Spinal cord (tissue), 10 donors: ENCODE measurements around the gene PPP3CA. TPM values are rescaled to one million over a fixed set of nuclear protein-coding genes. Genes with fewer than 3 reads are reported as not detected.

ENCODE experiments used
- DNase-seq, 6 donors: peaks; one replicate each; pipeline versions ENCODE4 v3.0.0 to v3.0.0-alpha.2; 2013 to 2015; ENCODE audit warnings: low spot score in 6 of 6, low read depth in 4 of 6
- H3K27ac ChIP-seq: one replicate; pipeline ENCODE4 v1.5.1; 2013; ENCODE audit warnings: low read depth, low read length, control low read depth
- H3K27me3 ChIP-seq: one replicate; pipeline ENCODE4 v1.6.1; 2013; ENCODE audit warnings: low read length; ENCODE audit not compliant: control insufficient read depth, insufficient read depth
- H3K36me3 ChIP-seq: one replicate; pipeline ENCODE4 v1.6.1; 2013; ENCODE audit warnings: low read length; ENCODE audit not compliant: control insufficient read depth, insufficient read depth
- H3K4me1 ChIP-seq: one replicate; pipeline ENCODE4 v1.6.1; 2013; ENCODE audit warnings: low read length; ENCODE audit not compliant: control insufficient read depth, insufficient read depth
- H3K4me3 ChIP-seq: one replicate; pipeline ENCODE4 v1.5.1; 2013; ENCODE audit warnings: low read depth, low read length, control low read depth
- H3K9me3 ChIP-seq: one replicate; pipeline ENCODE4 v1.6.1; 2013; ENCODE audit warnings: low read length; ENCODE audit not compliant: control insufficient read depth, insufficient read depth
- WGBS: methylation state at CpG from one replicate; pipeline ENCODE4 v1.1.5; 2013; ENCODE audit warnings: missing lambda C conversion rate; ENCODE audit not compliant: insufficient coverage; 5-methylcytosine and 5-hydroxymethylcytosine counted together
- polyA plus RNA-seq, 2 donors: library from polyadenylated mRNA; unstranded; fragments of 120-200 nt; gene quantifications; one replicate each; pipeline ENCODE4 v1.2.1, GENCODE V29; 2013; ENCODE audit not compliant: insufficient read length in 2 of 2
- total RNA-seq, 2 donors: library from RNA; depleted of rRNA in 1 of 2; stranded (reverse); fragments of 120-200 nt in 1 of 2; fragments of >200 nt in 1 of 2; gene quantifications; one replicate each; pipeline versions ENCODE4 v1.2.3 to v1.2.4, GENCODE V29; 2013 to 2014
- donor health status: healthy.

PPP3CA gene
- total and polyA plus RNA-seq, 4 donors = 43.9 to 152 (median 105) TPM

- Histone ChIP-seq H3K9me3 (no peaks in the 10 kb centered on the region), H3K36me3 (no peaks in the 10 kb centered on the region), H3K27me3 (no peaks in the 10 kb centered on the region), H3K4me1 (peaks cover 3% of the 10 kb centered on the region), H3K4me3 (no peak overlapping the region), H3K27ac (no peak overlapping the region)
- DNase-seq = no peak
- no CpG with 5 or more reads among the region's 4 CpGs for WGBS
Measured at GRCh38 chr4:101337688-101338087, 9.6 kb downstream of the PPP3CA start.

- 83% methylated on average over 3 of the region's 6 CpGs for WGBS
- H3K27me3 ChIP-seq = no peaks in the 10 kb centered on the region
- H3K9me3 ChIP-seq = no peaks in the 10 kb centered on the region
- H3K27ac ChIP-seq = no peak overlapping the region
- no peaks in the 10 kb centered on the region for H3K36me3 ChIP-seq
- no peak for DNase-seq
- peaks cover 3% of the 10 kb centered on the region for H3K4me1 ChIP-seq
- no peak overlapping the region for H3K4me3 ChIP-seq
Measured at GRCh38 chr4:101334963-101335572, 12.3 kb downstream of the PPP3CA start.

GRCh38 chr4:101332424-101332823, 14.9 kb downstream of the PPP3CA start:
- no CpG with 5 or more reads among the region's 4 CpGs for WGBS
- Histone ChIP-seq H3K4me3 (no peak overlapping the region), H3K4me1 (peaks cover 3% of the 10 kb centered on the region), H3K27me3 (no peaks in the 10 kb centered on the region), H3K36me3 (no peaks in the 10 kb centered on the region), H3K9me3 (no peaks in the 10 kb centered on the region), H3K27ac (no peak overlapping the region)
- no peak for DNase-seq

- WGBS = no CpG with 5 or more reads among the region's 1 CpG
- DNase-seq = no peak
- Histone ChIP-seq H3K27me3 (no peaks in the 10 kb centered on the region), H3K4me1 (peaks cover 2% of the 10 kb centered on the region), H3K27ac (no peak overlapping the region), H3K9me3 (no peaks in the 10 kb centered on the region), H3K4me3 (no peak overlapping the region), H3K36me3 (no peaks in the 10 kb centered on the region)
Measured at GRCh38 chr4:101331017-101331416, 16.3 kb downstream of the PPP3CA start.

- WGBS = no CpG with 5 or more reads among the region's 1 CpG
- H3K9me3 ChIP-seq = no peaks in the 10 kb centered on the region
- no peak overlapping the region for H3K27ac ChIP-seq
- no peaks in the 10 kb centered on the region for H3K27me3 ChIP-seq
- H3K36me3 ChIP-seq = no peaks in the 10 kb centered on the region
- H3K4me3 ChIP-seq = no peak overlapping the region
- DNase-seq = no peak
- H3K4me1 ChIP-seq = no peaks in the 10 kb centered on the region
Measured at GRCh38 chr4:101329592-101329991, 17.7 kb downstream of the PPP3CA start.

- Histone ChIP-seq H3K4me1 (no peaks in the 10 kb centered on the region), H3K36me3 (no peaks in the 10 kb centered on the region), H3K4me3 (no peak overlapping the region), H3K27ac (no peak overlapping the region), H3K27me3 (no peaks in the 10 kb centered on the region), H3K9me3 (no peaks in the 10 kb centered on the region)
- 86% methylated on average over 2 of the region's 4 CpGs for WGBS
- no peak for DNase-seq
Measured at GRCh38 chr4:101328063-101328602, 19.2 kb downstream of the PPP3CA start.

GRCh38 chr4:101326576-101326975, 20.8 kb downstream of the PPP3CA start:
- Histone ChIP-seq H3K27ac (no peak overlapping the region), H3K9me3 (no peaks in the 10 kb centered on the region), H3K4me1 (no peaks in the 10 kb centered on the region), H3K4me3 (no peak overlapping the region), H3K27me3 (no peaks in the 10 kb centered on the region), H3K36me3 (no peaks in the 10 kb centered on the region)
- DNase-seq = no peak
- whole genome bisulfite sequencing = 56% methylated on average over 1 of the region's 1 CpG

- no peak for DNase-seq
- no peak overlapping the region for H3K4me3 ChIP-seq
- H3K9me3 ChIP-seq = no peaks in the 10 kb centered on the region
- no peaks in the 10 kb centered on the region for H3K27me3 ChIP-seq
- WGBS = no CpG with 5 or more reads among the region's 1 CpG
- H3K4me1 ChIP-seq = no peaks in the 10 kb centered on the region
- H3K36me3 ChIP-seq = no peaks in the 10 kb centered on the region
- no peak overlapping the region for H3K27ac ChIP-seq
Measured at GRCh38 chr4:101322743-101323142, 24.6 kb downstream of the PPP3CA start.

GRCh38 chr4:101321481-101322042, 25.8 kb downstream of the PPP3CA start:
- no peaks in the 10 kb centered on the region for H3K9me3 ChIP-seq
- WGBS = no CpG with 5 or more reads among the region's 4 CpGs
- no peak overlapping the region for H3K4me3 ChIP-seq
- no peaks in the 10 kb centered on the region for H3K27me3 ChIP-seq
- no peaks in the 10 kb centered on the region for H3K4me1 ChIP-seq
- H3K27ac ChIP-seq = no peak overlapping the region
- H3K36me3 ChIP-seq = no peaks in the 10 kb centered on the region
- DNase-seq = no peak

GRCh38 chr4:101315786-101316185, 31.5 kb downstream of the PPP3CA start:
- H3K36me3 ChIP-seq = no peaks in the 10 kb centered on the region
- H3K9me3 ChIP-seq = no peaks in the 10 kb centered on the region
- H3K27ac ChIP-seq = no peak overlapping the region
- DNase-seq = no peak
- WGBS = 100% methylated on average over 2 of the region's 3 CpGs
- no peak overlapping the region for H3K4me3 ChIP-seq
- no peaks in the 10 kb centered on the region for H3K27me3 ChIP-seq
- no peaks in the 10 kb centered on the region for H3K4me1 ChIP-seq
